ENCODE measurements around the gene RIMBP2. TPM values are rescaled to one million over a fixed set of nuclear protein-coding genes. Genes with fewer than 3 reads are reported as not detected.

Gene RIMBP2
- total and polyA plus RNA-seq, 2 donors (not counting 1 experiment from before 2014, with no cell fraction given) = 0.17 TPM; not detected in 1

DNA sequence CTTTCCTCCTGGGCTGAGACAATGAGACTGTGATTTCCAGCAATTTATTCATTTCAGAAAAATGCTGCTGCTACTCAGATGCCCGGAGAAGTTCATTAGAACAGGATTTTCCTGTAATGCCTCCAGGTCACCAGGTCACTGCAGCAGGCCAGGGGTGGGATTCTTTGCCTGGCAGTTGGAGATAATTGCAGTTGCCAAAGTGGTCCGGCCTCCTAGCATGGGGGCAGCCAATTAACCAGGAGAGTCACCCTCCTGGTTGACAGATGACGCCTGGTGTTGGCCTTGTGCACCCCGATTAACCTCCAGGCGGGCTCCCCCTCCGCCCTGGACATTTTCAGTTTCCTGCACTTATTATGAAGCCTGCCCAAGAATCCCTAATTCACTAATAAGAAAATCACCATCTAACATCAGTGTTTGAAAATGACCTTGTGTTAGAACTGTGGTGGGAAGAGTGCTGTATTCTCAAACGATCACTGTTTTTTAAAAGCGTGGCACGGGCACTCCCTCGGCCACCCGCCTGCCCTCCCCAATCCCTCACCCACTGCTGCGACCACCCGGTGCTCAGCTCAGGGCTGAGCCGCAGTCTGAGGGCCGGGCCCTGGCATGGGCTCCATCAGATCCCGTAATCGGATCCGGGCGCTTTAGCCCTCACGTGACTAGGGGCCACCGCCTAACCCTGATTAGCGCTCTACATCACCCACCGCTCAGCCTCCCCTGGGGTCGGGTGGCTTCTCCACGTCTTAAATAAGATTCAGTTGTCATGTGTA, 12.9 kb downstream of the RIMBP2 start:
- Histone ChIP-seq H3K9me3 (ENCODE audit: control insufficient read depth, insufficient read depth, low read depth, low read length) (no peaks in the 10 kb centered on the region), H3K4me1 (ENCODE audit: control insufficient read depth, extremely low read depth, insufficient read depth, low read length) (no peaks in the 10 kb centered on the region), H3K36me3 (ENCODE audit: control insufficient read depth, insufficient read depth, low read length) (no peaks in the 10 kb centered on the region), H3K27me3 (ENCODE audit: control insufficient read depth, insufficient read depth, low read length) (no peaks in the 10 kb centered on the region), H3K4me2 (ENCODE audit: extremely low read depth, insufficient read depth, low read length) (no peak overlapping the region), H3K4me3 (replicated peaks in 1 of 4; ENCODE audit: control extremely low read depth in 1 of 4, insufficient read depth in 1 of 4, low read depth in 3 of 4, low read length in 4 of 4) (no peak overlapping the region), H3K79me2 (ENCODE audit: control insufficient read depth, insufficient read depth, low read length) (no peaks in the 10 kb centered on the region), H3K27ac (ENCODE audit: insufficient read depth, low read length) (no peak overlapping the region), H3K9ac (ENCODE audit: insufficient read depth, low read length) (no peak overlapping the region), H2AFZ (ENCODE audit: low read length) (no peak overlapping the region), H4K20me1 (ENCODE audit: control insufficient read depth, extremely low read depth, insufficient read depth, low read length) (no peaks in the 10 kb centered on the region)
- TF ChIP-seq, protein P1, sequence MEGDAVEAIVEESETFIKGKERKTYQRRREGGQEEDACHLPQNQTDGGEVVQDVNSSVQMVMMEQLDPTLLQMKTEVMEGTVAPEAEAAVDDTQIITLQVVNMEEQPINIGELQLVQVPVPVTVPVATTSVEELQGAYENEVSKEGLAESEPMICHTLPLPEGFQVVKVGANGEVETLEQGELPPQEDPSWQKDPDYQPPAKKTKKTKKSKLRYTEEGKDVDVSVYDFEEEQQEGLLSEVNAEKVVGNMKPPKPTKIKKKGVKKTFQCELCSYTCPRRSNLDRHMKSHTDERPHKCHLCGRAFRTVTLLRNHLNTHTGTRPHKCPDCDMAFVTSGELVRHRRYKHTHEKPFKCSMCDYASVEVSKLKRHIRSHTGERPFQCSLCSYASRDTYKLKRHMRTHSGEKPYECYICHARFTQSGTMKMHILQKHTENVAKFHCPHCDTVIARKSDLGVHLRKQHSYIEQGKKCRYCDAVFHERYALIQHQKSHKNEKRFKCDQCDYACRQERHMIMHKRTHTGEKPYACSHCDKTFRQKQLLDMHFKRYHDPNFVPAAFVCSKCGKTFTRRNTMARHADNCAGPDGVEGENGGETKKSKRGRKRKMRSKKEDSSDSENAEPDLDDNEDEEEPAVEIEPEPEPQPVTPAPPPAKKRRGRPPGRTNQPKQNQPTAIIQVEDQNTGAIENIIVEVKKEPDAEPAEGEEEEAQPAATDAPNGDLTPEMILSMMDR (conservative IDR thresholded peaks at IDR 0.05 in 1 of 2, IDR thresholded peaks at IDR 0.05 in 1 of 2; ENCODE audit: low read depth in 1 of 2, low read length in 2 of 2) = no peak
- no peak for TF ChIP-seq EZH2 (IDR thresholded peaks at IDR 0.05; ENCODE audit: low read length, missing control alignments)
- DNase-seq (ENCODE audit: low read depth in 2 of 2) = no peak

DNA sequence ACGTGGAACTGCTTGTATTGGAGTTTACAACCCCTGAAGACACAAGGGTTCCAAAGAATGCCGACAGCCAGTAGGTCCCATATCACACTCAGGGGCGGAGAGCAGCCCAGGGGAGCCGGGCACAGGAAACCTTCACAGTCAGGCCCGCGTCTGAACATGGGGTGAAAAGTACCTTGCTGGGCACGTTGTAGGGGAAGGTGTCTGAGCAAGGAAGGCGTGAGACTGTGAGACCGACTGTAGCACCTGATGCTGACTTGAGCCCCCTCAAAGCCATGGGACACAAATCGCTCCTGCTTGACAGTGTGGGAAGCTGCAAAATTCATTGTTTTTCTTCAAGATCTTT, 14.7 kb downstream of the RIMBP2 start:
- TF ChIP-seq, protein P1 (conservative IDR thresholded peaks at IDR 0.05 in 1 of 2, IDR thresholded peaks at IDR 0.05 in 1 of 2; ENCODE audit: low read depth in 1 of 2, low read length in 2 of 2) = no peak
- no peak for TF ChIP-seq EZH2 (IDR thresholded peaks at IDR 0.05; ENCODE audit: low read length, missing control alignments)
- Histone ChIP-seq H3K27me3 (ENCODE audit: control insufficient read depth, insufficient read depth, low read length) (no peaks in the 10 kb centered on the region), H4K20me1 (ENCODE audit: control insufficient read depth, extremely low read depth, insufficient read depth, low read length) (no peaks in the 10 kb centered on the region), H2AFZ (ENCODE audit: low read length) (no peak overlapping the region), H3K36me3 (ENCODE audit: control insufficient read depth, insufficient read depth, low read length) (no peaks in the 10 kb centered on the region), H3K9me3 (ENCODE audit: control insufficient read depth, insufficient read depth, low read depth, low read length) (no peaks in the 10 kb centered on the region), H3K9ac (ENCODE audit: insufficient read depth, low read length) (no peak overlapping the region), H3K4me3 (replicated peaks in 1 of 4; ENCODE audit: control extremely low read depth in 1 of 4, insufficient read depth in 1 of 4, low read depth in 3 of 4, low read length in 4 of 4) (no peak overlapping the region), H3K79me2 (ENCODE audit: control insufficient read depth, insufficient read depth, low read length) (no peaks in the 10 kb centered on the region), H3K27ac (ENCODE audit: insufficient read depth, low read length) (no peak overlapping the region), H3K4me1 (ENCODE audit: control insufficient read depth, extremely low read depth, insufficient read depth, low read length) (no peaks in the 10 kb centered on the region), H3K4me2 (ENCODE audit: extremely low read depth, insufficient read depth, low read length) (no peak overlapping the region)
- no peak for DNase-seq (ENCODE audit: low read depth in 2 of 2)

DNA sequence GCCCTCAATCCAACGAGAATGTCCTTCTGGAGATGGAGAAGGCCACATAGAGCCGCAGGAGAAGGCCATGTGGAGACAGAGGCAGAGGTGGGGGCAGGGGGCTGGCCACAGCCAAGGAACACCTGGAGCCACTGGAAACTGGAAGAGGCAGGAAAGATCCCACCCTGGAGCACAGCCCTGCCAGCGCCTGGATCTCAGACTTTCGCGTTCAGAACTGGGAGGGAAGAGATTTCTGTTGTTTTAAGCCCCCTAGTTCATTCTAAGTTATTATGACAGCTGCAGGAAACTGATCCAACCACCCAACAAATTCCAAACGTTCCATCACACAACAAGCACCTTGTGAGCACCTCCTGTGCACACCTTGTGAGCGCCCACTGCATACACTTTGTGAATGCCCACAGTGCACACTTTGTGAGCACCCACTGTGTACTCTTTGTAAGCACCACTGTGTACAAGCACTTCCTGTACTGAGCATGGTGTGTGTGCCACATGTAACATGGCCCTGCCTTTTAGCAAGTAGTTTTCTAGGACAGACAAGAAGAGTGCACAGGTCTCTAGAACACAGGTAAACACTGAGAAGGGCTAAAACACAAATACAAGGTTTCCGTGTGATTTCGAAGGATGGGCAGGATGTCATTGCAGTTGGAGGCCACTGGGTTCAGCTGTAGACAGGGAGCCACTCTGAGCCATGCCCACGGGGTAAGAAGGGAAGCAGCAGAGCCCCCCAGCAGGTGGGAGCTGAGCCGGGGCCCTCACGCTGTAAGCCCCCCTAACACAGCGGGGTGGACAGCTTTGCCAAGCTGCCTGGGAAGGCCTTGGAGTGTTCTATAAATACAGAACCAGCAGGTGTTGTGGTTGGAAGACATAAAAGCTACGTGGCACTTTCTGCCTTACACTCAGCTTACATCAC, 15.4 kb downstream of the RIMBP2 start:
- Histone ChIP-seq H3K4me3 (replicated peaks in 1 of 4; ENCODE audit: control extremely low read depth in 1 of 4, insufficient read depth in 1 of 4, low read depth in 3 of 4, low read length in 4 of 4) (no peak overlapping the region), H2AFZ (ENCODE audit: low read length) (no peak overlapping the region), H3K27ac (ENCODE audit: insufficient read depth, low read length) (no peak overlapping the region), H3K9ac (ENCODE audit: insufficient read depth, low read length) (no peak overlapping the region), H3K4me1 (ENCODE audit: control insufficient read depth, extremely low read depth, insufficient read depth, low read length) (no peaks in the 10 kb centered on the region), H3K79me2 (ENCODE audit: control insufficient read depth, insufficient read depth, low read length) (no peaks in the 10 kb centered on the region), H3K9me3 (ENCODE audit: control insufficient read depth, insufficient read depth, low read depth, low read length) (no peaks in the 10 kb centered on the region), H3K36me3 (ENCODE audit: control insufficient read depth, insufficient read depth, low read length) (no peaks in the 10 kb centered on the region), H3K4me2 (ENCODE audit: extremely low read depth, insufficient read depth, low read length) (no peak overlapping the region), H4K20me1 (ENCODE audit: control insufficient read depth, extremely low read depth, insufficient read depth, low read length) (no peaks in the 10 kb centered on the region), H3K27me3 (ENCODE audit: control insufficient read depth, insufficient read depth, low read length) (no peaks in the 10 kb centered on the region)
- TF ChIP-seq, protein P1 (conservative IDR thresholded peaks at IDR 0.05 in 1 of 2, IDR thresholded peaks at IDR 0.05 in 1 of 2; ENCODE audit: low read depth in 1 of 2, low read length in 2 of 2) = no peak
- TF ChIP-seq EZH2 (IDR thresholded peaks at IDR 0.05; ENCODE audit: low read length, missing control alignments) = no peak
- DNase-seq (ENCODE audit: low read depth in 2 of 2) = no peak

Measured in fibroblast of lung (primary cell).